Keratinocyte (primary cell): ENCODE measurements around the gene RNF166. TPM values are rescaled to one million over a fixed set of nuclear protein-coding genes. Genes with fewer than 3 reads are reported as not detected.

Source experiments
- DNase-seq: peaks from one replicate; pipeline ENCODE4 v3.0.0-alpha.2; 2011; ENCODE audit warnings: low read depth, missing footprints, low spot score
- FAIRE-seq: peaks from 2 replicates; lab custom pipeline; 2011; peaks lifted over from hg19 to GRCh38; lab: Jason Lieb, UNC
- H2AFZ ChIP-seq: 2 replicates; pipeline ENCODE4 v1.6.0; 2012; ENCODE audit warnings: low read length, control low read depth, inconsistent platforms; ENCODE audit not compliant: control insufficient read depth
- H3K27ac ChIP-seq: 2 replicates; pipeline ENCODE4 v1.5.1; 2011; ENCODE audit warnings: low read length; ENCODE audit not compliant: control insufficient read depth, insufficient read depth
- H3K27me3 ChIP-seq: 3 replicates; pipeline ENCODE4 v1.6.0; 2011; ENCODE audit warnings: low read length; ENCODE audit not compliant: control insufficient read depth, insufficient read depth; ENCODE audit errors: extremely low read depth
- H3K36me3 ChIP-seq, 2 experiments: 2 replicates in 1 of 2; 3 replicates in 1 of 2; pipeline ENCODE4 v1.5.1; 2011; ENCODE audit warnings: low read length in 2 of 2, mild to moderate bottlenecking in 1 of 2; ENCODE audit not compliant: control insufficient read depth in 2 of 2, insufficient read depth in 2 of 2; ENCODE audit errors: extremely low read depth in 1 of 2
- H3K4me1 ChIP-seq: 3 replicates; pipeline ENCODE4 v1.5.1; 2011; ENCODE audit warnings: low read length; ENCODE audit not compliant: control insufficient read depth, insufficient read depth; ENCODE audit errors: extremely low read depth
- H3K4me2 ChIP-seq: 3 replicates; pipeline ENCODE4 v1.6.0; 2011; ENCODE audit warnings: low read depth, low read length; ENCODE audit not compliant: control insufficient read depth, insufficient read depth; ENCODE audit errors: extremely low read depth
- H3K4me3 ChIP-seq, 3 experiments: fragments of 200-600 bp in 1 of 3; sonication (generic) in 1 of 3; 2 replicates in 2 of 3; 3 replicates in 1 of 3; pipeline ENCODE4 v1.5.1; 2011 to 2016; ENCODE audit warnings: low read length in 3 of 3, mild to moderate bottlenecking in 3 of 3, control low read depth in 2 of 3, inconsistent platforms in 1 of 3, low read depth in 1 of 3, mixed read lengths in 1 of 3, mixed run types in 1 of 3, moderate library complexity in 1 of 3; ENCODE audit not compliant: control insufficient read depth in 2 of 3, insufficient read depth in 2 of 3; ENCODE audit errors: extremely low read depth in 1 of 3
- H3K79me2 ChIP-seq: 2 replicates; pipeline ENCODE4 v1.6.0; 2012; ENCODE audit warnings: low read length; ENCODE audit not compliant: control insufficient read depth, insufficient read depth
- H3K9ac ChIP-seq: 3 replicates; pipeline ENCODE4 v1.6.0; 2011; ENCODE audit warnings: low read length; ENCODE audit not compliant: control insufficient read depth, insufficient read depth; ENCODE audit errors: extremely low read depth
- H3K9me1 ChIP-seq: 3 replicates; pipeline ENCODE4 v1.6.0; 2011; ENCODE audit warnings: low read length; ENCODE audit not compliant: control insufficient read depth, insufficient read depth; ENCODE audit errors: extremely low read depth
- H3K9me3 ChIP-seq: 2 replicates; pipeline ENCODE4 v1.5.1; 2012; ENCODE audit warnings: low read depth, low read length; ENCODE audit not compliant: control insufficient read depth
- H4K20me1 ChIP-seq: 3 replicates; pipeline ENCODE4 v1.6.0; 2011; ENCODE audit warnings: low read length; ENCODE audit not compliant: control insufficient read depth, insufficient read depth; ENCODE audit errors: extremely low read depth
- EZH2 ChIP-seq: IDR thresholded peaks from one replicate; pipeline ENCODE4 v1.6.1; 2012; ENCODE audit warnings: inconsistent platforms, mild to moderate bottlenecking, low read length, moderate library complexity
- dilution Hi-C: fragments of 300-500 bp; cut with MboI; formaldehyde crosslinking; loops from one replicate; pipeline ENCODE4 v1.7.0; 2020; ENCODE audit warnings: low sequenced_read_pairs; ENCODE audit not compliant: extremely low pct_ligation_motif_present
- polyA plus RNA-seq, 5 experiments: library from polyadenylated mRNA; depleted of rRNA in 3 of 5; stranded (reverse) in 3 of 5; stranded (forward) in 1 of 5; unstranded in 1 of 5; fragments of >200 nt; gene quantifications; 1 replicate in 1 of 5; 2 replicates in 3 of 5; 3 replicates in 1 of 5; pipeline versions ENCODE4 v1.2.1 to v1.2.3, GENCODE V29; 2011 to 2012; ENCODE audit warnings: missing spikeins in 2 of 5, low read depth in 1 of 5, low replicate concordance in 1 of 5
- TF ChIP-seq, protein P1 (sequence below), 3 experiments: IDR thresholded peaks in 1 of 3; conservative IDR thresholded peaks in 1 of 3; optimal IDR thresholded peaks in 1 of 3; 2 replicates in 2 of 3; 3 replicates in 1 of 3; pipeline versions ENCODE3 to v1.5.1; 2011; ENCODE audit warnings: low read length in 3 of 3, mild to moderate bottlenecking in 3 of 3, moderate library complexity in 2 of 3, control low read depth in 1 of 3, inconsistent platforms in 1 of 3; ENCODE audit not compliant: insufficient read depth in 2 of 3; ENCODE audit errors: extremely low read depth in 1 of 3

RNF166 gene
- polyA plus RNA-seq, 1 donor (not counting 4 experiments of a cell fraction or from before 2014, with no cell fraction given) = 3.4 TPM

DNA sequence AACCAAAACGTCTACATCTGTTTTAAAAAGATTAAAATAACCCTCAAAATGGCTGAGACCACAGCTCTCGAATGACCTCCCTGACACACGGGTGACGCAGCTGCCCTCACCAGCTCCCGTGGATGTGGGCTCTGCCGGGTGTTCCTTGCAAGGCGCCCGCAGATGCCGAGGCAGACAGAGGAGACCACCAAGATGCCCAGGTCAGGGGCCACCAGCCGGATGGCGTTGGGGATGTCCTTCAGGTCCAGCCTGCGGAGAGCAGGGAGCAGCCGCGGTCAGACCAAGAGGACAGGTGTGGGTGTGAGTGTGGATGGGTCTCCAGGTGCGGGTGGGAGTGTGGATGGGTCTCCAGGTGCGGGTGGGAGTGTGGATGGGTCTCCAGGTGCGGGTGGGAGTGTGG is 35.2 kb upstream of the RNF166 start:
- no peak for TF ChIP-seq EZH2
- TF ChIP-seq, protein P1, sequence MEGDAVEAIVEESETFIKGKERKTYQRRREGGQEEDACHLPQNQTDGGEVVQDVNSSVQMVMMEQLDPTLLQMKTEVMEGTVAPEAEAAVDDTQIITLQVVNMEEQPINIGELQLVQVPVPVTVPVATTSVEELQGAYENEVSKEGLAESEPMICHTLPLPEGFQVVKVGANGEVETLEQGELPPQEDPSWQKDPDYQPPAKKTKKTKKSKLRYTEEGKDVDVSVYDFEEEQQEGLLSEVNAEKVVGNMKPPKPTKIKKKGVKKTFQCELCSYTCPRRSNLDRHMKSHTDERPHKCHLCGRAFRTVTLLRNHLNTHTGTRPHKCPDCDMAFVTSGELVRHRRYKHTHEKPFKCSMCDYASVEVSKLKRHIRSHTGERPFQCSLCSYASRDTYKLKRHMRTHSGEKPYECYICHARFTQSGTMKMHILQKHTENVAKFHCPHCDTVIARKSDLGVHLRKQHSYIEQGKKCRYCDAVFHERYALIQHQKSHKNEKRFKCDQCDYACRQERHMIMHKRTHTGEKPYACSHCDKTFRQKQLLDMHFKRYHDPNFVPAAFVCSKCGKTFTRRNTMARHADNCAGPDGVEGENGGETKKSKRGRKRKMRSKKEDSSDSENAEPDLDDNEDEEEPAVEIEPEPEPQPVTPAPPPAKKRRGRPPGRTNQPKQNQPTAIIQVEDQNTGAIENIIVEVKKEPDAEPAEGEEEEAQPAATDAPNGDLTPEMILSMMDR (optimal IDR thresholded peaks at IDR 0.05 in 1 of 3, IDR thresholded peaks at IDR 0.05 in 1 of 3, conservative IDR thresholded peaks at IDR 0.05 in 1 of 3; ENCODE audit: extremely low read depth in 1 of 3, insufficient read depth in 2 of 3, low read length in 3 of 3) = no peak
- Histone ChIP-seq H3K27ac (no peak overlapping the region), H3K9me3 (no peaks in the 10 kb centered on the region), H3K4me2 (no peak overlapping the region), H3K4me3 (no peak overlapping the region), H3K36me3 (peaks cover 28 to 31% of the 10 kb centered on the region in 2 experiments), H3K9ac (no peak overlapping the region), H4K20me1 (peaks cover 33% of the 10 kb centered on the region), H2AFZ (no peak overlapping the region), H3K27me3 (no peaks in the 10 kb centered on the region), H3K9me1 (peaks cover 2% of the 10 kb centered on the region), H3K4me1 (peaks cover 10% of the 10 kb centered on the region), H3K79me2 (peaks cover 25% of the 10 kb centered on the region)
- dilution Hi-C loops = no loop called here
- DNase-seq (no peak), FAIRE-seq (no peak)

DNA sequence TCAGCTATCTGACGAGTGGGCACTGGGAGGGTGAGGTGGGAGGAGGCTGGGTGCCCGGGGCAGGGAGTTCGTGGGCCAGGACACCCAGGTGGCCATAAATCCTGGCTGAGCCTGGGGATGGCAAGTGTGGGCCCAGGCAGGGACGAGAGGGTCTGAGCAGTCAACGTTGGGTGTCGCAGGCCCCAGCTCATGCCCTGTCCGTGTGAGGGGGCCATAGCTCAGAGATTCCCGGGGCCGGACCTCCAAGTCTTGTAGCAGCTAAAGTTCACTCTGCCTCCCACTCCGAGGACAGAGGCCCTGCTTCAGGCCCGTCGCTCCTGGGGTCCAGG is 34.5 kb upstream of the RNF166 start:
- Histone ChIP-seq H3K9me1 (peaks cover 2% of the 10 kb centered on the region), H3K4me1 (peaks cover 10% of the 10 kb centered on the region), H3K79me2 (peaks cover 21% of the 10 kb centered on the region), H2AFZ (no peak overlapping the region), H3K27ac (no peak overlapping the region), H3K27me3 (no peaks in the 10 kb centered on the region), H4K20me1 (peaks cover 28% of the 10 kb centered on the region), H3K36me3 (peaks cover 28 to 34% of the 10 kb centered on the region in 2 experiments), H3K9me3 (no peaks in the 10 kb centered on the region), H3K9ac (no peak overlapping the region), H3K4me3 (no peak overlapping the region), H3K4me2 (no peak overlapping the region)
- DNase-seq (no peak), FAIRE-seq (no peak)
- dilution Hi-C loops = no loop called here
- TF ChIP-seq, protein P1 (optimal IDR thresholded peaks at IDR 0.05 in 1 of 3, IDR thresholded peaks at IDR 0.05 in 1 of 3, conservative IDR thresholded peaks at IDR 0.05 in 1 of 3; ENCODE audit: extremely low read depth in 1 of 3, insufficient read depth in 2 of 3, low read length in 3 of 3) = no peak
- TF ChIP-seq EZH2 = no peak
